ENCODE data around the gene C1orf116.

Gene C1orf116

GRCh38 chr1:207014728-207015127 lies 17.8 kb downstream of the C1orf116 start:
- H3K36me3 ChIP-seq (ENCODE audit: control insufficient read depth, low read depth, low read length) = no peaks in the 10 kb centered on the region
- H3K27me3 ChIP-seq (ENCODE audit: control insufficient read depth, insufficient read depth, low read length) = no peaks in the 10 kb centered on the region
- H3K4me1 ChIP-seq (ENCODE audit: control insufficient read depth, low read depth, low read length) = no peaks in the 10 kb centered on the region
- H3K27ac ChIP-seq (ENCODE audit: low read length) = no peak overlapping the region
- no peaks in the 10 kb centered on the region for H3K9me3 ChIP-seq (ENCODE audit: control insufficient read depth, low read depth, low read length)
- no peak overlapping the region for H3K9ac ChIP-seq (ENCODE audit: low read length)
- H3K4me3 ChIP-seq (ENCODE audit: low read length) = no peak overlapping the region

GRCh38 chr1:207013321-207014085 lies 19.1 kb downstream of the C1orf116 start:
- Histone ChIP-seq H3K4me3 (ENCODE audit: low read length) (no peak overlapping the region), H3K36me3 (ENCODE audit: control insufficient read depth, low read depth, low read length) (no peaks in the 10 kb centered on the region), H3K9me3 (ENCODE audit: control insufficient read depth, low read depth, low read length) (no peaks in the 10 kb centered on the region), H3K9ac (ENCODE audit: low read length) (no peak overlapping the region), H3K27me3 (ENCODE audit: control insufficient read depth, insufficient read depth, low read length) (no peaks in the 10 kb centered on the region), H3K4me1 (ENCODE audit: control insufficient read depth, low read depth, low read length) (no peaks in the 10 kb centered on the region), H3K27ac (ENCODE audit: low read length) (no peak overlapping the region)

GRCh38 chr1:207010726-207011125 lies 21.8 kb downstream of the C1orf116 start:
- Histone ChIP-seq H3K27me3 (ENCODE audit: control insufficient read depth, insufficient read depth, low read length) (no peaks in the 10 kb centered on the region), H3K9ac (ENCODE audit: low read length) (no peak overlapping the region), H3K36me3 (ENCODE audit: control insufficient read depth, low read depth, low read length) (no peaks in the 10 kb centered on the region), H3K27ac (ENCODE audit: low read length) (no peak overlapping the region), H3K4me3 (ENCODE audit: low read length) (no peak overlapping the region), H3K9me3 (ENCODE audit: control insufficient read depth, low read depth, low read length) (no peaks in the 10 kb centered on the region), H3K4me1 (ENCODE audit: control insufficient read depth, low read depth, low read length) (no peaks in the 10 kb centered on the region)

- no peaks in the 10 kb centered on the region for H3K4me1 ChIP-seq (ENCODE audit: control insufficient read depth, low read depth, low read length)
- H3K36me3 ChIP-seq (ENCODE audit: control insufficient read depth, low read depth, low read length) = no peaks in the 10 kb centered on the region
- no peaks in the 10 kb centered on the region for H3K9me3 ChIP-seq (ENCODE audit: control insufficient read depth, low read depth, low read length)
- no peak overlapping the region for H3K9ac ChIP-seq (ENCODE audit: low read length)
- no peak overlapping the region for H3K4me3 ChIP-seq (ENCODE audit: low read length)
- no peaks in the 10 kb centered on the region for H3K27me3 ChIP-seq (ENCODE audit: control insufficient read depth, insufficient read depth, low read length)
- H3K27ac ChIP-seq (ENCODE audit: low read length) = no peak overlapping the region
Measured at GRCh38 chr1:207009945-207010344, 22.6 kb downstream of the C1orf116 start.

- no peaks in the 10 kb centered on the region for H3K4me1 ChIP-seq (ENCODE audit: control insufficient read depth, low read depth, low read length)
- H3K9ac ChIP-seq (ENCODE audit: low read length) = no peak overlapping the region
- H3K36me3 ChIP-seq (ENCODE audit: control insufficient read depth, low read depth, low read length) = no peaks in the 10 kb centered on the region
- no peak overlapping the region for H3K27ac ChIP-seq (ENCODE audit: low read length)
- no peak overlapping the region for H3K4me3 ChIP-seq (ENCODE audit: low read length)
- no peaks in the 10 kb centered on the region for H3K27me3 ChIP-seq (ENCODE audit: control insufficient read depth, insufficient read depth, low read length)
- no peaks in the 10 kb centered on the region for H3K9me3 ChIP-seq (ENCODE audit: control insufficient read depth, low read depth, low read length)
Measured at GRCh38 chr1:207009182-207009850, 23.2 kb downstream of the C1orf116 start.

- no peaks in the 10 kb centered on the region for H3K4me1 ChIP-seq (ENCODE audit: control insufficient read depth, low read depth, low read length)
- H3K27ac ChIP-seq (ENCODE audit: low read length) = no peak overlapping the region
- H3K36me3 ChIP-seq (ENCODE audit: control insufficient read depth, low read depth, low read length) = no peaks in the 10 kb centered on the region
- H3K9me3 ChIP-seq (ENCODE audit: control insufficient read depth, low read depth, low read length) = no peaks in the 10 kb centered on the region
- no peak overlapping the region for H3K4me3 ChIP-seq (ENCODE audit: low read length)
- no peaks in the 10 kb centered on the region for H3K27me3 ChIP-seq (ENCODE audit: control insufficient read depth, insufficient read depth, low read length)
- H3K9ac ChIP-seq (ENCODE audit: low read length) = no peak overlapping the region
Measured at GRCh38 chr1:207007352-207008033, 25.1 kb downstream of the C1orf116 start.

GRCh38 chr1:207006914-207007313 lies 25.6 kb downstream of the C1orf116 start:
- Histone ChIP-seq H3K36me3 (ENCODE audit: control insufficient read depth, low read depth, low read length) (no peaks in the 10 kb centered on the region), H3K9me3 (ENCODE audit: control insufficient read depth, low read depth, low read length) (no peaks in the 10 kb centered on the region), H3K9ac (ENCODE audit: low read length) (no peak overlapping the region), H3K27me3 (ENCODE audit: control insufficient read depth, insufficient read depth, low read length) (no peaks in the 10 kb centered on the region), H3K27ac (ENCODE audit: low read length) (no peak overlapping the region), H3K4me1 (ENCODE audit: control insufficient read depth, low read depth, low read length) (no peaks in the 10 kb centered on the region), H3K4me3 (ENCODE audit: low read length) (no peak overlapping the region)

- no peak overlapping the region for H3K27ac ChIP-seq (ENCODE audit: low read length)
- H3K9ac ChIP-seq (ENCODE audit: low read length) = no peak overlapping the region
- H3K4me1 ChIP-seq (ENCODE audit: control insufficient read depth, low read depth, low read length) = no peaks in the 10 kb centered on the region
- no peak overlapping the region for H3K4me3 ChIP-seq (ENCODE audit: low read length)
- no peaks in the 10 kb centered on the region for H3K27me3 ChIP-seq (ENCODE audit: control insufficient read depth, insufficient read depth, low read length)
- no peaks in the 10 kb centered on the region for H3K9me3 ChIP-seq (ENCODE audit: control insufficient read depth, low read depth, low read length)
- no peaks in the 10 kb centered on the region for H3K36me3 ChIP-seq (ENCODE audit: control insufficient read depth, low read depth, low read length)
Measured at GRCh38 chr1:207006083-207006482, 26.5 kb downstream of the C1orf116 start.

GRCh38 chr1:207004931-207005830 lies 27.4 kb downstream of the C1orf116 start:
- H3K4me1 ChIP-seq (ENCODE audit: control insufficient read depth, low read depth, low read length) = no peaks in the 10 kb centered on the region
- H3K9ac ChIP-seq (ENCODE audit: low read length) = no peak overlapping the region
- no peak overlapping the region for H3K27ac ChIP-seq (ENCODE audit: low read length)
- H3K4me3 ChIP-seq (ENCODE audit: low read length) = no peak overlapping the region
- H3K9me3 ChIP-seq (ENCODE audit: control insufficient read depth, low read depth, low read length) = no peaks in the 10 kb centered on the region
- no peaks in the 10 kb centered on the region for H3K36me3 ChIP-seq (ENCODE audit: control insufficient read depth, low read depth, low read length)
- no peaks in the 10 kb centered on the region for H3K27me3 ChIP-seq (ENCODE audit: control insufficient read depth, insufficient read depth, low read length)

- H3K27me3 ChIP-seq (ENCODE audit: control insufficient read depth, insufficient read depth, low read length) = no peaks in the 10 kb centered on the region
- H3K9ac ChIP-seq (ENCODE audit: low read length) = no peak overlapping the region
- H3K9me3 ChIP-seq (ENCODE audit: control insufficient read depth, low read depth, low read length) = no peaks in the 10 kb centered on the region
- no peak overlapping the region for H3K4me3 ChIP-seq (ENCODE audit: low read length)
- no peak overlapping the region for H3K27ac ChIP-seq (ENCODE audit: low read length)
- H3K36me3 ChIP-seq (ENCODE audit: control insufficient read depth, low read depth, low read length) = no peaks in the 10 kb centered on the region
- H3K4me1 ChIP-seq (ENCODE audit: control insufficient read depth, low read depth, low read length) = no peaks in the 10 kb centered on the region
Measured at GRCh38 chr1:207003210-207003609, 29.3 kb downstream of the C1orf116 start.

GRCh38 chr1:207002724-207003146 lies 29.8 kb downstream of the C1orf116 start:
- H3K9ac ChIP-seq (ENCODE audit: low read length) = no peak overlapping the region
- H3K36me3 ChIP-seq (ENCODE audit: control insufficient read depth, low read depth, low read length) = no peaks in the 10 kb centered on the region
- H3K27me3 ChIP-seq (ENCODE audit: control insufficient read depth, insufficient read depth, low read length) = no peaks in the 10 kb centered on the region

More at GRCh38 chr1:207002724-207003146, 29.8 kb downstream of the C1orf116 start:
- H3K4me1 ChIP-seq (ENCODE audit: control insufficient read depth, low read depth, low read length) = no peaks in the 10 kb centered on the region
- H3K4me3 ChIP-seq (ENCODE audit: low read length) = no peak overlapping the region
- H3K9me3 ChIP-seq (ENCODE audit: control insufficient read depth, low read depth, low read length) = no peaks in the 10 kb centered on the region
- no peak overlapping the region for H3K27ac ChIP-seq (ENCODE audit: low read length)
